C4-2B (cell line): ENCODE data around the gene APH1B.
"Not testable (repeated sequence)": the region's sequence is repeated elsewhere in the genome, so short reads cannot be mapped to it uniquely, and the experiment has no call there.

ENCODE experiments used
- H3K27ac ChIP-seq: fragments of 450-650 bp; 2 replicates; pipeline ENCODE4 v1.5.1; 2017
- ZFX ChIP-seq: fragments of 450-650 bp; IDR thresholded peaks from 2 replicates; pipeline ENCODE4 v1.6.1; 2017
- TF ChIP-seq, protein P1 (sequence below): fragments of 450-650 bp; conservative IDR thresholded peaks from 2 replicates; pipeline ENCODE4 v1.5.1; 2017; ENCODE audit warnings: mild to moderate bottlenecking

APH1B gene

DNA sequence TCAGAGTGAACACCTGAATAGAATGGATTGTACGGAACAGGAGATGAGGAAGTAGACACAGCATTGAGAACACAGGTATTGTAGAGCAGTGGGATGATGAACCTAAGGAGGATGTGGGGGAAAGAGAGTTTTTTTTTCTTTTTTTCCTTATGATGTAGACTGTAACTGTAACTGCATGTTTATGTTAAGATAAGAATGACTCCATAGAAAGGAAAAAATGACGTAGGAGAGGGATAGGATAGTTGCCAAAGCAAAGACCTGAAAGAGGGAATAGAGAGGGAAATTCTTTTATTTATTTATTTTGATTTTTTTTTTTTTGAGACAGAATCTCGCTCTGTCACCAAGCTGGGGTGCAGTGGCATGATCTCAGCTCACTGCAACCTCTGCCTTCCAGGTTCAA is 33.2 kb downstream of the APH1B start:
- TF ChIP-seq, protein P1, sequence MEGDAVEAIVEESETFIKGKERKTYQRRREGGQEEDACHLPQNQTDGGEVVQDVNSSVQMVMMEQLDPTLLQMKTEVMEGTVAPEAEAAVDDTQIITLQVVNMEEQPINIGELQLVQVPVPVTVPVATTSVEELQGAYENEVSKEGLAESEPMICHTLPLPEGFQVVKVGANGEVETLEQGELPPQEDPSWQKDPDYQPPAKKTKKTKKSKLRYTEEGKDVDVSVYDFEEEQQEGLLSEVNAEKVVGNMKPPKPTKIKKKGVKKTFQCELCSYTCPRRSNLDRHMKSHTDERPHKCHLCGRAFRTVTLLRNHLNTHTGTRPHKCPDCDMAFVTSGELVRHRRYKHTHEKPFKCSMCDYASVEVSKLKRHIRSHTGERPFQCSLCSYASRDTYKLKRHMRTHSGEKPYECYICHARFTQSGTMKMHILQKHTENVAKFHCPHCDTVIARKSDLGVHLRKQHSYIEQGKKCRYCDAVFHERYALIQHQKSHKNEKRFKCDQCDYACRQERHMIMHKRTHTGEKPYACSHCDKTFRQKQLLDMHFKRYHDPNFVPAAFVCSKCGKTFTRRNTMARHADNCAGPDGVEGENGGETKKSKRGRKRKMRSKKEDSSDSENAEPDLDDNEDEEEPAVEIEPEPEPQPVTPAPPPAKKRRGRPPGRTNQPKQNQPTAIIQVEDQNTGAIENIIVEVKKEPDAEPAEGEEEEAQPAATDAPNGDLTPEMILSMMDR, result no peak
- TF ChIP-seq ZFX, result no peak
- H3K27ac ChIP-seq, result no peak overlapping the region

DNA sequence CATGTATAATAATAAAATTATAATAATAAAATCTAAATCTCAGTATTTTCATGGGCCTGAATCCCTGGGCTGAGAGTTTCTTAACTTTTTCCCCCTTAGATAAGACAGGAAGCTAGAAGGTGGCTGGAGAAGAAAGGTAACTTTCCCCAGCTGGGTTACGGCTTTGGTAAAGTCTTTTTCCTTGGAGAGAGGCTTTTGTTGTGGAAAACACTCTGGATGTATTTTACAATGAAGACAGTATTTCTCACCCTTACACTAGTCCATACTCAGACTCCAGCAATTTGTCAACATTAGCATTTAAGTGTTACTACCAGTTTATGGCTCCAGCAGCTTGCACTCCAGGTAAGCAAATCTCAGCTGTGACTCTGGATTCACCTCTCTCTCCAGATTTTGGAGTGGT is 34.9 kb downstream of the APH1B start:
- TF ChIP-seq, protein P1, result no peak
- no peak for TF ChIP-seq ZFX
- no peak overlapping the region for H3K27ac ChIP-seq

DNA sequence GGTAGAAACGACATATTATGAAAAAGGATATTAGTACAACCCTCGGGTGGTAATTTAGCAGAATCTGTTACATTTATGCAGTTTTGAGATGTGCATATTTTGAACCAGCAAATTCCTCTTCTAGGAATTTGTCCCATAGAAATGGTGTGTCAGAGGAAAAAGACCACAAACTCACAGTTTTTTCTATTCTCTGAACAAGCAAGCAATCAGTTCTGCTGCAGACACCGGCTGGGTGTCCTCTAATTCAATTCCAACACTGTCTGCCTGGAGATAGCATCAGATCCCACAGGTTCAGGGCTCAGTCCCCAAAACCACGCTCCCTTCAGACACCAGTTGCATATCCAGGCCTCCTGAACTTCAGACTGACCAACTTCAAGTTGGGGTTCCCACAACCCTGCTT is 36.4 kb downstream of the APH1B start:
- no peak overlapping the region for H3K27ac ChIP-seq
- TF ChIP-seq ZFX, result no peak
- TF ChIP-seq, protein P1, result no peak

DNA sequence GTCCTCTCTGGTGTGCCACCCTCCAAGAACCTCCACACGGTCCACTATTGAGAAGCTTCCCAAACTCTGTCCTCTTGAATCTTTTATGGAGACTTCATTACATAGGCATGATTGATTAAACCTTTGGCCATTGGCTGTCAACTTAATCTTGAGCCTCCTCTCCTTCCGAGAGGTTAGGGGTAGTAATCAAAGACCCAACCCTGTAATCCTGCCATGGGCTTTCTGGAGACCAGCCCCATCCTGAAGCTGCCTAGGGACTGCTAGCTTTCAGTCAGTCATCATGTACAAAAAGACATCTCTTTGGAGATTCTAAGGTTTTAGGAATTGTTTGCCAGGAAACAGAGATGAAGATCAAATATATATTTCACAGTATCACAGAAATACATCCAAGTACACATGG is 37.0 kb downstream of the APH1B start:
- no peak for TF ChIP-seq ZFX
- TF ChIP-seq, protein P1, result no peak
- no peak overlapping the region for H3K27ac ChIP-seq

DNA sequence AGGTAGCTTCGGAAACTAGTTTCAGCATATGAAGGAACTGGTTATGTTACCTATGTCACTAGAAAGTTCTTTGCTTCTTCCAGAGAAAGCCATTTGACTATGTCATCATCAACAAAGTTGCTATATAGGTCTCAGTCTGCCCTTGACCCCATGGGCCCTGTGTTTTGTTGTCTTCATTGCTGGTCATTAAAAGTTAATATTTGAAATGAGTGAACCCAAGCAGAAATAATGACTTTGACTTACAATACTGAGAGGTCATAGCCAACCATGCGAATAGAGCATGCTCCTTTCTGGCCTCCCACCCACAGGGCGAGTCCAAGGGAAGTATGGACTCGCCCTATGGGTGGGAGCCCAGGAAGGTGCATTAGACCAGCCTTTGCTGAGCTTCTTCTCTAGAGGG is 40.9 kb downstream of the APH1B start:
- TF ChIP-seq ZFX, result no peak
- TF ChIP-seq, protein P1, result no peak
- H3K27ac ChIP-seq, result no peak overlapping the region

DNA sequence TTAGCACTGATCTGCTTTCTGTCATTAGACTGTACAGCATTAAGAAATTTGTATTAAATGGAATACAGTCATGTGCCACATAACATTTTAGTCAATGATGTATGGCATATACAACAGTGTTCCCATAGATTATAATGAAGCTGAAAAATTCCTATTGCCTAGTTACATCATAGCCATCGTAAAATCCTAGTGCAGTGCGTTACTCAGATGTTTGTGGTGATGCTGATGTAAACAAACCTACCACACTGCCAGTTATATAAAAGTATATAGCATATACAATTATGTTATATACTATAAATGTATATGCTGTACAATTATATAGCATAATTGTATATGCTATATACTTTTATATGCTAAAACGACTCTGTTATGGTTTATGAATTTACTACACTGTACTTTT is 41.7 kb downstream of the APH1B start:
- H3K27ac ChIP-seq, result no peak overlapping the region
- TF ChIP-seq ZFX, result no peak
- TF ChIP-seq, protein P1, result no peak

DNA sequence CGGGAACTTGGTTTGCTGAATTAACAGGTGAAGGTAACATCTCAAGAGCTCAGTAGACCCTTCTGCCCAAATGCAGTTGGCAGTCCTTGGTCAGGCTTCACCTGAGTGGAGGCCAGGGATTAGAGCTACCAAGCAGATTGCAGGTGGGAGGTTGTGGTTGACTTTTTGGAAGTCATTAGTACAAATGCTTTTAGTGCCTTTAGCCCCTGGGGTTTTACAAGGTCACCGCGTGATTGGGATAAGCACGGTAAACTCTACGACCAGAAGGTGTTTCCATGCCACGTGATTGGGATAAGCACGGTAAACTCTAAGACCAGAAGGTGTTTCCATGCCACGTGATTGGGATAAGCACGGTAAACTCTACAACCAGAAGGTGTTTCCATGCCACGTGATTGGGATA is 43.0 kb downstream of the APH1B start:
- H3K27ac ChIP-seq, result not testable (repeated sequence)

DNA sequence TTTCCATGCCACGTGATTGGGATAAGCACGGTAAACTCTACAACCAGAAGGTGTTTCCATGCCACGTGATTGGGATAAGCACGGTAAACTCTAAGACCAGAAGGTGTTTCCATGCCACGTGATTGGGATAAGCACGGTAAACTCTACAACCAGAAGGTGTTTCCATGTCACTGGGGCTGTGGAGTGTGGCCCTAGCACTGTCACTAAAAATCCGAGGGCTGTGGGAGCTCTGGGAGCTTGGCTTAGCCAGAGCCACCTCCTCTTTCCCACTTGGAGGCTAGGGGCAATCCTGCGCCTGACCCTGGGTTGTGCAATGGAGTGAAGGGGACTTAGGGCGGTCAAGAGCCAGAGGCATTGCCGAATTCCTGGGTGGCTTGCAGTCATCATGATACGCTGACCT is 43.6 kb downstream of the APH1B start:
- not testable (repeated sequence) for H3K27ac ChIP-seq

DNA sequence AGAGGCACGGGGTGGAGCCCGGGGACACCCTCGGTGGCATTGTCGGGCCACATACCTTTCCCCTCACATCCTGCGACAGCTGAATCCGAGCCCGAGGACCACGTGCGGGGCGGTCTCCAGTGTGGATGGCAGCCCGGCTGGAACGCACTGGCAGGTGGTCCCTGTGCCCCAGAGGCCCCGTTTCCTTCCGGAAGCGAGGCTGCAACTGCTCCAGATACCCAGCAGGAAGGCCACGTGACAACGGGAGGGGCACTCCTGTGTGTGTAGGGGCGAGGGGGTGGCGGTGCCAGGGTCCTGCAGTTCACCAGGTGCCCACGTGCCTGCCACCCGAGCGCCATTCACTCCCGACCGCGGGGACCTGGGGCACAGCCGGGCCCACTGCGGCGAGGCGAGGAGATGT is 44.1 kb downstream of the APH1B start:
- no peak overlapping the region for H3K27ac ChIP-seq
- TF ChIP-seq, protein P1, result no peak
- TF ChIP-seq ZFX, result no peak
